Psoas muscle (tissue), 8 donors: ENCODE data around the gene USP40. TPM values are rescaled to one million over a fixed set of nuclear protein-coding genes. Genes with fewer than 3 reads are reported as not detected.

ENCODE experiments used
- ATAC-seq, 4 donors: fragments of 200-7000 bp; cut with Tn5 transposase; one replicate each; pipeline ENCODE4 v1.9.1; 2020; ENCODE audit warnings: moderate library complexity in 3 of 4, mild to moderate bottlenecking in 2 of 4
- DNase-seq, 2 donors: peaks; one replicate each; pipeline ENCODE4 v3.0.0-alpha.2; 2020
- H3K27ac ChIP-seq: fragments of 200-600 bp; one replicate; pipeline ENCODE4 v1.8.0; 2022
- H3K27me3 ChIP-seq, 3 donors: fragments of 200-600 bp in 1 of 3; one replicate each; pipeline versions ENCODE4 v1.6.1 to v1.8.0; 2013 to 2022; ENCODE audit warnings: low read length in 2 of 3, mild to moderate bottlenecking in 2 of 3, moderate library complexity in 1 of 3; ENCODE audit not compliant: insufficient read depth in 3 of 3
- H3K36me3 ChIP-seq, 2 donors: fragments of 200-600 bp in 1 of 2; one replicate each; pipeline versions ENCODE4 v1.6.1 to v1.8.0; 2013 to 2022; ENCODE audit warnings: low read depth in 1 of 2, mild to moderate bottlenecking in 1 of 2, moderate library complexity in 1 of 2; ENCODE audit not compliant: insufficient read depth in 1 of 2
- H3K4me1 ChIP-seq: fragments of 200-600 bp; one replicate; pipeline ENCODE4 v1.8.0; 2022
- H3K4me3 ChIP-seq: fragments of 200-600 bp; one replicate; pipeline ENCODE4 v1.8.0; 2022; ENCODE audit warnings: mild to moderate bottlenecking
- H3K9me3 ChIP-seq: fragments of 200-600 bp; one replicate; pipeline ENCODE4 v1.8.0; 2022
- CTCF ChIP-seq: fragments of 200-600 bp; IDR thresholded peaks from one replicate; pipeline ENCODE4 v1.8.0; 2022; ENCODE audit warnings: antibody characterized with exemption
- WGBS, 3 donors: extraction: QIAGEN DNeasy Blood & Tissue Kit; methylation state at CpG; one replicate each; pipeline versions ENCODE4 v1.1.6 to v1.1.7; 2013; 5-methylcytosine and 5-hydroxymethylcytosine counted together
- intact Hi-C, 2 donors: fragments of 100-400 bp; cut with DNase I; formaldehyde crosslinking; loops; one replicate each; pipeline versions ENCODE4 v1.11.0 to v1.14.2; 2022
- polyA plus RNA-seq, 3 donors: library from polyadenylated mRNA; stranded (reverse); fragments of 200-250 nt; gene quantifications; one replicate each; pipeline ENCODE4 v1.2.3, GENCODE V29; 2013
- total RNA-seq, 4 donors: library from RNA; stranded (reverse); fragmentation: NEBNext Ultra II Directional in 2 of 4; extraction: Animal tissue kit (Norgen Biotek cat#: 25700) in 2 of 4; gene quantifications; one replicate each; pipeline versions ENCODE4 v1.2.1 to v1.2.4, GENCODE V29; 2021 to 2023
- donor health status: healthy with polysubstance abuse.
- donor health status: DM: no; HTN: no; CAD: no; lungs with moderate emphysema.
- donor health status: Bipolar disorder and iron deficiency.
- donor health status: healthy.
- donor health status: DM: yes; HTN: yes; CAD: no.
- donor health status: DM: no; HTN: no; CAD: no.
- donor health status: DM: no; HTN: no; CAD: no.
- donor health status: DM: yes; HTN: yes; CAD: no.

USP40 gene
- total and polyA plus RNA-seq, 7 donors = 9.1 to 23.3 (median 19.4) TPM

GRCh38 chr2:233456934-233457333, 109.6 kb downstream of the USP40 start:
- Histone ChIP-seq H3K9me3 (no peaks in the 10 kb centered on the region), H3K27ac (no peak overlapping the region)

GRCh38 chr2:233456111-233456510, 110.5 kb downstream of the USP40 start:
- WGBS, 3 donors = 93 to 95% (median 93%) methylated on average over 11 of the region's 11 CpGs
- DNase-seq (peak; percentile 9 to 42), ATAC-seq (no peak)
- H3K36me3 ChIP-seq = peaks cover 10 to 100% of the 10 kb centered on the region in 2 donors
- no peaks in the 10 kb centered on the region for H3K9me3 ChIP-seq
- H3K4me1 ChIP-seq = peaks cover 7% of the 10 kb centered on the region
- no peak overlapping the region for H3K4me3 ChIP-seq
- TF ChIP-seq CTCF = no peak
- no peaks in the 10 kb centered on the region for H3K27me3 ChIP-seq
- H3K27ac ChIP-seq = no peak overlapping the region
- intact Hi-C loops = no loop called here

More at GRCh38 chr2:233456934-233457333, 109.6 kb downstream of the USP40 start:
- DNase-seq (peak in 1 of 2 donors; percentile 23), ATAC-seq (no peak)
- intact Hi-C loops = no loop called here
- H3K4me1 ChIP-seq = peaks cover 14% of the 10 kb centered on the region
- H3K27me3 ChIP-seq = no peaks in the 10 kb centered on the region
- no peak overlapping the region for H3K4me3 ChIP-seq
- 85 to 94% (median 93%) methylated on average over 5 of the region's 5 CpGs for WGBS, 3 donors
- no peak for TF ChIP-seq CTCF
- peaks cover 10 to 100% of the 10 kb centered on the region in 2 donors for H3K36me3 ChIP-seq

- Histone ChIP-seq H3K27ac (no peak overlapping the region), H3K9me3 (no peaks in the 10 kb centered on the region), H3K4me1 (peaks cover 4% of the 10 kb centered on the region), H3K27me3 (no peaks in the 10 kb centered on the region), H3K36me3 (peaks cover 13 to 100% of the 10 kb centered on the region in 2 donors), H3K4me3 (no peak overlapping the region)
- ATAC-seq = no peak
- TF ChIP-seq CTCF = no peak
- DNase-seq = peak; percentile 7 to 31
- WGBS, 3 donors = 92 to 96% (median 96%) methylated on average over 7 of the region's 7 CpGs
- intact Hi-C loops = no loop called here
Observed at GRCh38 chr2:233455491-233455890, 111.1 kb downstream of the USP40 start.

GRCh38 chr2:233455006-233455405, 111.6 kb downstream of the USP40 start:
- peak; percentile 14 to 56 for DNase-seq
- no peak for TF ChIP-seq CTCF
- Histone ChIP-seq H3K36me3 (peaks cover 16 to 100% of the 10 kb centered on the region in 2 donors), H3K27ac (no peak overlapping the region), H3K27me3 (no peaks in the 10 kb centered on the region), H3K9me3 (no peaks in the 10 kb centered on the region), H3K4me1 (no peaks in the 10 kb centered on the region), H3K4me3 (no peak overlapping the region)
- peak in 1 of 4 donors; percentile 16 for ATAC-seq
- 90 to 93% (median 91%) methylated on average over 11 of the region's 11 CpGs for WGBS, 3 donors
- intact Hi-C loops = no loop called here

- no peaks in the 10 kb centered on the region for H3K4me1 ChIP-seq
- no peaks in the 10 kb centered on the region for H3K9me3 ChIP-seq
- H3K4me3 ChIP-seq = no peak overlapping the region
- no peak for ATAC-seq
- TF ChIP-seq CTCF = no peak
- 73 to 86% (median 76%) methylated on average over 8 of the region's 8 CpGs for WGBS, 3 donors
- H3K27ac ChIP-seq = no peak overlapping the region
- peaks cover 16 to 100% of the 10 kb centered on the region in 2 donors for H3K36me3 ChIP-seq
- peak in 1 of 2 donors; percentile 39 for DNase-seq
- intact Hi-C loops = no loop called here
- no peaks in the 10 kb centered on the region for H3K27me3 ChIP-seq
Observed at GRCh38 chr2:233453916-233454315, 112.7 kb downstream of the USP40 start.
